ENCODE measurements around the gene PPP1R12B. TPM values are rescaled to one million over a fixed set of nuclear protein-coding genes. Genes with fewer than 3 reads are reported as not detected.

PPP1R12B gene
- total RNA-seq, 2 donors from 2014 or later, result 420 to 821 TPM

- Histone ChIP-seq H3K36me3 (no peaks in the 10 kb centered on the region), H3K27me3 (no peaks in the 10 kb centered on the region), H3K9me3 (no peaks in the 10 kb centered on the region), H3K4me3 (no peak overlapping the region), H3K4me1 (peaks cover 0 to 70% of the 10 kb centered on the region in 2 donors), H3K27ac (peak overlapping the region; percentile 82 to 97)
- no peak for DNase-seq (ENCODE audit: low spot score)
- no peak for TF ChIP-seq CTCF (IDR thresholded peaks at IDR 0.05)
Measured at GRCh38 chr1:202590126-202590525, 241.6 kb downstream of the PPP1R12B start.

GRCh38 chr1:202590975-202591411 lies 242.5 kb downstream of the PPP1R12B start:
- Histone ChIP-seq H3K9me3 (no peaks in the 10 kb centered on the region), H3K36me3 (no peaks in the 10 kb centered on the region), H3K4me3 (no peak overlapping the region), H3K4me1 (peaks cover 0 to 63% of the 10 kb centered on the region in 2 donors), H3K27ac (peak overlapping the region; percentile 82 to 97), H3K27me3 (no peaks in the 10 kb centered on the region)
- DNase-seq (ENCODE audit: low spot score), result no peak
- TF ChIP-seq CTCF (IDR thresholded peaks at IDR 0.05), result no peak

GRCh38 chr1:202591515-202591914 lies 243.0 kb downstream of the PPP1R12B start:
- Histone ChIP-seq H3K27me3 (no peaks in the 10 kb centered on the region), H3K36me3 (no peaks in the 10 kb centered on the region), H3K9me3 (no peaks in the 10 kb centered on the region), H3K4me3 (no peak overlapping the region), H3K4me1 (peaks cover 0 to 58% of the 10 kb centered on the region in 2 donors), H3K27ac (peak overlapping the region; percentile 11 to 97)
- TF ChIP-seq CTCF (IDR thresholded peaks at IDR 0.05), result no peak
- DNase-seq (ENCODE audit: low spot score), result no peak

- H3K36me3 ChIP-seq, result no peaks in the 10 kb centered on the region
- no peaks in the 10 kb centered on the region for H3K27me3 ChIP-seq
- H3K4me1 ChIP-seq, result peaks cover 0 to 52% of the 10 kb centered on the region in 2 donors
- peak overlapping the region in 1 of 2 donors; percentile 97 for H3K27ac ChIP-seq
- H3K4me3 ChIP-seq, result no peak overlapping the region
- no peak for TF ChIP-seq CTCF (IDR thresholded peaks at IDR 0.05)
- no peaks in the 10 kb centered on the region for H3K9me3 ChIP-seq
- no peak for DNase-seq (ENCODE audit: low spot score)
Measured at GRCh38 chr1:202592146-202592545, 243.6 kb downstream of the PPP1R12B start.

- H3K4me1 ChIP-seq, result peaks cover 0 to 35% of the 10 kb centered on the region in 2 donors
- peak overlapping the region in 1 of 2 donors; percentile 97 for H3K27ac ChIP-seq
- DNase-seq (ENCODE audit: low spot score), result no peak
- H3K4me3 ChIP-seq, result no peak overlapping the region
- no peaks in the 10 kb centered on the region for H3K9me3 ChIP-seq
- no peak for TF ChIP-seq CTCF (IDR thresholded peaks at IDR 0.05)
- H3K36me3 ChIP-seq, result peaks cover 6% of the 10 kb centered on the region
- H3K27me3 ChIP-seq, result no peaks in the 10 kb centered on the region
Measured at GRCh38 chr1:202593845-202594244, 245.3 kb downstream of the PPP1R12B start.

- H3K27me3 ChIP-seq, result no peaks in the 10 kb centered on the region
- no peaks in the 10 kb centered on the region for H3K9me3 ChIP-seq
- peaks cover 0 to 16% of the 10 kb centered on the region in 2 donors for H3K4me1 ChIP-seq
- DNase-seq (ENCODE audit: low spot score), result no peak
- H3K4me3 ChIP-seq, result no peak overlapping the region
- no peak for TF ChIP-seq CTCF (IDR thresholded peaks at IDR 0.05)
- H3K27ac ChIP-seq, result no peak overlapping the region
- H3K36me3 ChIP-seq, result peaks cover 30% of the 10 kb centered on the region
Measured at GRCh38 chr1:202596638-202597037, 248.1 kb downstream of the PPP1R12B start.

All from right atrium auricular region (tissue), 2 donors.